Lower lobe of right lung (tissue), 2 donors: ENCODE measurements around the gene FBXW12. TPM values are rescaled to one million over a fixed set of nuclear protein-coding genes. Genes with fewer than 3 reads are reported as not detected.
"Not testable (repeated sequence)": the region's sequence is repeated elsewhere in the genome, so short reads cannot be mapped to it uniquely, and the experiment has no call there.

ENCODE experiments used
- ATAC-seq, 2 donors: fragments of 200-7000 bp; cut with Tn5 transposase; one replicate each; pipeline ENCODE4 v1.9.1; 2020 to 2022; ENCODE audit warnings: mild to moderate bottlenecking in 2 of 2, moderate library complexity in 2 of 2
- DNase-seq: peaks from one replicate; pipeline ENCODE4 v3.0.0-alpha.2; 2020
- H3K27ac ChIP-seq: fragments of 200-600 bp; one replicate; pipeline ENCODE4 v1.8.0; 2022
- H3K27me3 ChIP-seq: fragments of 200-600 bp; one replicate; pipeline ENCODE4 v1.8.0; 2022; ENCODE audit warnings: low read depth
- H3K36me3 ChIP-seq: fragments of 200-600 bp; one replicate; pipeline ENCODE4 v1.8.0; 2022; ENCODE audit warnings: mild to moderate bottlenecking
- H3K4me1 ChIP-seq: fragments of 200-600 bp; one replicate; pipeline ENCODE4 v1.8.0; 2022
- H3K4me3 ChIP-seq: fragments of 200-600 bp; one replicate; pipeline ENCODE4 v1.8.0; 2022; ENCODE audit warnings: mild to moderate bottlenecking
- H3K9me3 ChIP-seq: fragments of 200-600 bp; one replicate; pipeline ENCODE4 v1.8.0; 2022
- CTCF ChIP-seq: fragments of 200-600 bp; IDR thresholded peaks from one replicate; pipeline ENCODE4 v1.8.0; 2022; ENCODE audit warnings: antibody characterized with exemption, mild to moderate bottlenecking
- intact Hi-C: fragments of 100-400 bp; cut with DNase I; formaldehyde crosslinking; loops from one replicate; pipeline ENCODE4 v1.11.0; 2022
- long read RNA-seq: library from polyadenylated mRNA; unstranded; transcript quantifications from one replicate; pipeline ENCODE4 v2.0.0, GENCODE V29; 2021
- total RNA-seq: library from RNA; stranded (reverse); fragmentation: NEBNext Ultra II Directional; extraction: Animal tissue kit (Norgen Biotek cat#: 25700); gene quantifications from one replicate; pipeline ENCODE4 v1.2.1, GENCODE V29; 2021
- donor health status: DM: no; HTN: yes; CAD: no; lungs with severe emphysema.

The FBXW12 gene
- total RNA-seq: not detected
- long read RNA-seq: 0 reads

- Histone ChIP-seq H3K27ac (no peak within 1 kb of the TSS), H3K9me3 (no peaks in the 10 kb centered on the region), H3K36me3 (no peaks in the 10 kb centered on the region), H3K4me1 (no peaks in the 10 kb centered on the region), H3K4me3 (no peak within 1 kb of the TSS), H3K27me3 (no peaks in the 10 kb centered on the region)
- DNase-seq (no peak), ATAC-seq (no peak)
- no peak for TF ChIP-seq CTCF
- intact Hi-C loops: no loop called here
Observed at GRCh38 chr3:48371651-48372376, at the start of gene FBXW12. Gene FBXW12 (plus strand): TSS chr3:48372219. CDS start chr3:48372768, 549 bp downstream.

GRCh38 chr3:48331706-48332435 lies 40.1 kb upstream of the FBXW12 start:
- H3K4me1 ChIP-seq, H3K36me3 ChIP-seq, H3K4me3 ChIP-seq, H3K9me3 ChIP-seq, ATAC-seq, H3K27ac ChIP-seq, DNase-seq, intact Hi-C loops, H3K27me3 ChIP-seq: not testable (repeated sequence)

GRCh38 chr3:48333346-48334245 lies 38.4 kb upstream of the FBXW12 start, which contains the start of gene SPINK8:
Gene SPINK8 (minus strand): TSS chr3:48333661. CDS start chr3:48328341, 5,320 bp downstream.
- H3K27me3 ChIP-seq, H3K4me1 ChIP-seq, ATAC-seq, H3K36me3 ChIP-seq, H3K9me3 ChIP-seq, intact Hi-C loops, H3K27ac ChIP-seq, DNase-seq, H3K4me3 ChIP-seq: not testable (repeated sequence)

- Histone ChIP-seq H3K4me1 (no peaks in the 10 kb centered on the region), H3K4me3 (no peak overlapping the region), H3K27me3 (no peaks in the 10 kb centered on the region), H3K36me3 (no peaks in the 10 kb centered on the region), H3K9me3 (no peaks in the 10 kb centered on the region), H3K27ac (no peak overlapping the region)
- intact Hi-C loops: no loop called here
- DNase-seq: no peak
- no peak for ATAC-seq
- no peak for TF ChIP-seq CTCF
Observed at GRCh38 chr3:48334605-48335004, 37.4 kb upstream of the FBXW12 start.

GRCh38 chr3:48335286-48335685 lies 36.7 kb upstream of the FBXW12 start:
- intact Hi-C loops, H3K9me3 ChIP-seq, H3K27me3 ChIP-seq, H3K4me3 ChIP-seq, ATAC-seq, H3K36me3 ChIP-seq, H3K27ac ChIP-seq, H3K4me1 ChIP-seq: not testable (repeated sequence)
- DNase-seq: peak; percentile 49

- H3K9me3 ChIP-seq, ATAC-seq, H3K4me3 ChIP-seq, intact Hi-C loops, H3K4me1 ChIP-seq, DNase-seq, H3K36me3 ChIP-seq, H3K27ac ChIP-seq, H3K27me3 ChIP-seq: not testable (repeated sequence)
Observed at GRCh38 chr3:48337536-48337935, 34.5 kb upstream of the FBXW12 start.

- DNase-seq (no peak), ATAC-seq (no peak)
- Histone ChIP-seq H3K36me3 (no peaks in the 10 kb centered on the region), H3K27ac (no peak overlapping the region), H3K4me3 (no peak overlapping the region), H3K4me1 (no peaks in the 10 kb centered on the region), H3K9me3 (no peaks in the 10 kb centered on the region), H3K27me3 (no peaks in the 10 kb centered on the region)
- intact Hi-C loops: no loop called here
- no peak for TF ChIP-seq CTCF
Observed at GRCh38 chr3:48338635-48339034, 33.4 kb upstream of the FBXW12 start.
